Measurements from ENCODE around the gene TMEM131L. TPM values are rescaled to one million over a fixed set of nuclear protein-coding genes. Genes with fewer than 3 reads are reported as not detected.

The TMEM131L gene
- total RNA-seq, 1 experiment from 2014 or later = 14.6 TPM

DNA sequence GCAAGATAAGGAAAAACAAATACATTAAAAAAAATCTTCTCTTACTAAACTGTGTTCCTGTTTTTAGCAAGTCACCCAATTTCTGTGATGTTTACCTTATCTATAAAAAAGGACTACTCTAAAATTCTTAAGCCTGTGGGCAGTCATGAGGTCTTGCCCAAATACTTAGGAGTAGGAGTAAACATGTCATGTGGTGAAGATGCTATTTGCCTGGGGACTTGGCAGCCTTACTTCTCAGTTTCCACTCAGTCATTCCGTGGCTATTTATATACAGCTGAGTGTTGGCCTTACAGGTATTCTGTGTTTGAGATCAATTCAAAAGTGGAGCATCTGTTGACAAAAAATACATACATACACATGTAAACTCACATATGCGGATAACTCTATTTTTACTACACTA is 128.1 kb downstream of the TMEM131L start:
- WGBS (ENCODE audit: extremely low coverage, insufficient read length, low lambda C conversion rate) = no CpG with 5 or more reads among the region's 2 CpGs

More for the DNA sequence above, 128.1 kb downstream of the TMEM131L start:
- Histone ChIP-seq H2AFZ (ENCODE audit: low read length) (no peak overlapping the region), H3T11ph (ENCODE audit: low read length) (no peak overlapping the region), H2BK15ac (ENCODE audit: low read depth, low read length) (no peak overlapping the region), H3K23ac (ENCODE audit: insufficient read length, low read depth, low read length) (no peak overlapping the region), H3K4me2 (ENCODE audit: insufficient read depth, insufficient read length, low read length) (no peak overlapping the region), H2BK12ac (ENCODE audit: insufficient read length, low read depth, low read length) (no peak overlapping the region), H2AK5ac (ENCODE audit: insufficient read length, low read length) (no peak overlapping the region), H3K9me3 (ENCODE audit: control insufficient read depth, low read depth, low read length) (no peaks in the 10 kb centered on the region), H3K79me2 (ENCODE audit: insufficient read depth, low read length) (no peaks in the 10 kb centered on the region; the same call in 1 of the 2 replicates), H3K9ac (ENCODE audit: extremely low read depth, insufficient read length, low read length) (no peak overlapping the region), H3K18ac (ENCODE audit: insufficient read length, low read depth, low read length) (no peak overlapping the region), H4K5ac (ENCODE audit: insufficient read length, low read depth, low read length) (no peak overlapping the region), H3K4me1 (ENCODE audit: insufficient read depth, low read length) (no peaks in the 10 kb centered on the region), H3K27ac (ENCODE audit: insufficient read length, low read depth, low read length) (no peak overlapping the region), H3K27me3 (ENCODE audit: insufficient read depth, low read length) (no peaks in the 10 kb centered on the region), H3K56ac (ENCODE audit: insufficient read length, low read depth, low read length) (no peak overlapping the region), H2BK5ac (ENCODE audit: insufficient read length, low read length) (no peak overlapping the region), H3K4ac (ENCODE audit: low read depth, low read length) (no peak overlapping the region), H4K91ac (ENCODE audit: insufficient read length, low read depth, low read length) (no peak overlapping the region), H4K8ac (replicated peaks; ENCODE audit: insufficient read length, low read depth, low read length) (no peak overlapping the region), H2BK20ac (ENCODE audit: low read depth, low read length, poor library complexity, severe bottlenecking) (no peak overlapping the region), H2BK120ac (ENCODE audit: low read depth, low read length, poor library complexity, severe bottlenecking) (no peak overlapping the region), H4K20me1 (ENCODE audit: control insufficient read depth, insufficient read depth, insufficient read length) (no peaks in the 10 kb centered on the region), H3K14ac (ENCODE audit: insufficient read depth, low read length) (no peak overlapping the region), H3K79me1 (ENCODE audit: insufficient read depth, low read depth, low read length, poor library complexity, severe bottlenecking) (no peaks in the 10 kb centered on the region), H3K23me2 (ENCODE audit: insufficient read length, low read depth, low read length, poor library complexity, severe bottlenecking) (no peaks in the 10 kb centered on the region)
- Mint-ChIP-seq H3K27ac (no peak overlapping the region), H3K4me1 (no peaks in the 10 kb centered on the region), H3K9me3 (no peaks in the 10 kb centered on the region), H3K27me3 (ENCODE audit: low read depth) (no peaks in the 10 kb centered on the region), H3K4me3 (no peak overlapping the region), H3K36me3 (ENCODE audit: insufficient read depth in 1 of 3, low read depth in 3 of 3) (peaks cover 10 to 49% (median 44%) of the 10 kb centered on the region in 3 experiments; a peak in 6 of 7 replicates)
- DNase-seq = no peak
- TF ChIP-seq, protein P1, sequence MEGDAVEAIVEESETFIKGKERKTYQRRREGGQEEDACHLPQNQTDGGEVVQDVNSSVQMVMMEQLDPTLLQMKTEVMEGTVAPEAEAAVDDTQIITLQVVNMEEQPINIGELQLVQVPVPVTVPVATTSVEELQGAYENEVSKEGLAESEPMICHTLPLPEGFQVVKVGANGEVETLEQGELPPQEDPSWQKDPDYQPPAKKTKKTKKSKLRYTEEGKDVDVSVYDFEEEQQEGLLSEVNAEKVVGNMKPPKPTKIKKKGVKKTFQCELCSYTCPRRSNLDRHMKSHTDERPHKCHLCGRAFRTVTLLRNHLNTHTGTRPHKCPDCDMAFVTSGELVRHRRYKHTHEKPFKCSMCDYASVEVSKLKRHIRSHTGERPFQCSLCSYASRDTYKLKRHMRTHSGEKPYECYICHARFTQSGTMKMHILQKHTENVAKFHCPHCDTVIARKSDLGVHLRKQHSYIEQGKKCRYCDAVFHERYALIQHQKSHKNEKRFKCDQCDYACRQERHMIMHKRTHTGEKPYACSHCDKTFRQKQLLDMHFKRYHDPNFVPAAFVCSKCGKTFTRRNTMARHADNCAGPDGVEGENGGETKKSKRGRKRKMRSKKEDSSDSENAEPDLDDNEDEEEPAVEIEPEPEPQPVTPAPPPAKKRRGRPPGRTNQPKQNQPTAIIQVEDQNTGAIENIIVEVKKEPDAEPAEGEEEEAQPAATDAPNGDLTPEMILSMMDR (conservative IDR thresholded peaks at IDR 0.05) = no peak

All from H9 (cell line).